ENCODE measurements around the gene SPEM2.
"Not testable (repeated sequence)": the region's sequence is repeated elsewhere in the genome, so short reads cannot be mapped to it uniquely, and the experiment has no call there.

Gene SPEM2

DNA sequence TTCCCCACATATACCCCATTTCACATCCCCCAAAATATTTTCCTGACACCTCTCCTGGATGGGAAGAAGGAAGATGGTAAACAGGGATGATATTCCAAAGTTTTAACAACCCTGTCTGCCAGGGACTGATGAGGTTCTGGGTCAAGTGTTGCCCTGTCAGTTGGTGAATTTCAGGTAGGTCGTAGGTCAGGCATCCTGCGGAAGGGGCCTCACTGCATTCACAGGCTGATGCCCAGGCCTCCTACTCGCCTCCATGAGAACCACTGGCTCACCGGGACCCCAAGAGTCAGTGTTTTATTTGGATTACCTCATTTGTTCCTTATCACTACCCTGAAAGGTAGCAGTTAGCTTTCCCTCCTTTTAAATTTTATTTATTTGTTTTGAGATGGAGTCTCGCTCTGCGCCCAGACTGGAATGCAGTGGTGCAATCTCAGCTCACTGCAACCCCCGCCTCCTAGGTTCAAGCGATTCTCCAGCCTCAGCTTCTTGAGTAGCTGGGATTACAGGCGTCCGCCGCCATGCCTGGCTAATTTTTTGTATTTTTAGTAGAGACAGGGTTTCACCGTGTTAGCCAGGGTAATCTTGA, 43.5 kb downstream of the SPEM2 start:
- Histone ChIP-seq H3K4me1 (ENCODE audit: insufficient read depth, low read length, severe bottlenecking) (peaks cover 20% of the 10 kb centered on the region), H4K20me1 (ENCODE audit: insufficient read depth, low read length) (no peaks in the 10 kb centered on the region), H3F3A (ENCODE audit: insufficient read depth, low read length) (no peaks in the 10 kb centered on the region), H3K27me3 (ENCODE audit: insufficient read depth, low read length) (no peaks in the 10 kb centered on the region), H3K9me3 (ENCODE audit: low read length) (no peaks in the 10 kb centered on the region), H3K36me3 (ENCODE audit: insufficient read depth, low read length) (peaks cover 14% of the 10 kb centered on the region), H3K79me2 (ENCODE audit: insufficient read depth, low read length) (no peaks in the 10 kb centered on the region), H3K27ac (ENCODE audit: low read depth, low read length, poor library complexity, severe bottlenecking) (peak overlapping the region; percentile 36), H3K4me2 (ENCODE audit: low read length) (no peak overlapping the region), H3K9ac (ENCODE audit: low read length) (no peak overlapping the region), H3K4me3 (ENCODE audit: low read depth, low read length, poor library complexity, severe bottlenecking) (no peak overlapping the region), H2AFZ (ENCODE audit: low read length) (no peak overlapping the region), H3K9me2 (ENCODE audit: low read depth, low read length) (no peaks in the 10 kb centered on the region)
- no peak for TF ChIP-seq EZH2 (IDR thresholded peaks at IDR 0.05; ENCODE audit: borderline replicate concordance, low read length)
- TF ChIP-seq, protein P1, sequence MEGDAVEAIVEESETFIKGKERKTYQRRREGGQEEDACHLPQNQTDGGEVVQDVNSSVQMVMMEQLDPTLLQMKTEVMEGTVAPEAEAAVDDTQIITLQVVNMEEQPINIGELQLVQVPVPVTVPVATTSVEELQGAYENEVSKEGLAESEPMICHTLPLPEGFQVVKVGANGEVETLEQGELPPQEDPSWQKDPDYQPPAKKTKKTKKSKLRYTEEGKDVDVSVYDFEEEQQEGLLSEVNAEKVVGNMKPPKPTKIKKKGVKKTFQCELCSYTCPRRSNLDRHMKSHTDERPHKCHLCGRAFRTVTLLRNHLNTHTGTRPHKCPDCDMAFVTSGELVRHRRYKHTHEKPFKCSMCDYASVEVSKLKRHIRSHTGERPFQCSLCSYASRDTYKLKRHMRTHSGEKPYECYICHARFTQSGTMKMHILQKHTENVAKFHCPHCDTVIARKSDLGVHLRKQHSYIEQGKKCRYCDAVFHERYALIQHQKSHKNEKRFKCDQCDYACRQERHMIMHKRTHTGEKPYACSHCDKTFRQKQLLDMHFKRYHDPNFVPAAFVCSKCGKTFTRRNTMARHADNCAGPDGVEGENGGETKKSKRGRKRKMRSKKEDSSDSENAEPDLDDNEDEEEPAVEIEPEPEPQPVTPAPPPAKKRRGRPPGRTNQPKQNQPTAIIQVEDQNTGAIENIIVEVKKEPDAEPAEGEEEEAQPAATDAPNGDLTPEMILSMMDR (IDR thresholded peaks at IDR 0.05; ENCODE audit: low read length) = no peak

DNA sequence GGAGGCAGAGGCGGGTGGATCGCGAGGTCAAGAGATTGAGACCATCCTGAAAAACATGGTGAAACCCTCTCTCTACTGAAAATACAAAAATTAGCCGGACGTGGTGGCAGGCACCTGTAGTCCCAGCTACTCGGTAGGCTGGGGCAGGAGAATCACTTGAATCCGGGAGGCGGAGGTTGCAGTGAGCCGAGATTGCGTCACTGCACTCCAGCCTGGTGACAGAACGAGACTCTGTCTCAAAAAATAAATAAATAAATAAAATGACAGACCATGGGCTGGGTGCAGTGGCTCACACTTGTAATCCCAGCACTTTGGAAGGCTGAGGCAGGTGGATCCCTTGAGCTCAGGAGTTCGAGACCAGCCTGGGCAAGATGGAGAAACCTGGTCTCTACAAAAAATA, 44.4 kb downstream of the SPEM2 start:
- H3K4me1 ChIP-seq (ENCODE audit: insufficient read depth, low read length, severe bottlenecking) = peaks cover 20% of the 10 kb centered on the region
- H3K4me3 ChIP-seq (ENCODE audit: low read depth, low read length, poor library complexity, severe bottlenecking); H3K9me3 ChIP-seq (ENCODE audit: low read length); H3K9me2 ChIP-seq (ENCODE audit: low read depth, low read length); H3K27ac ChIP-seq (ENCODE audit: low read depth, low read length, poor library complexity, severe bottlenecking); H4K20me1 ChIP-seq (ENCODE audit: insufficient read depth, low read length); H2AFZ ChIP-seq (ENCODE audit: low read length); H3K27me3 ChIP-seq (ENCODE audit: insufficient read depth, low read length); H3F3A ChIP-seq (ENCODE audit: insufficient read depth, low read length); H3K79me2 ChIP-seq (ENCODE audit: insufficient read depth, low read length); H3K4me2 ChIP-seq (ENCODE audit: low read length); H3K9ac ChIP-seq (ENCODE audit: low read length): not testable (repeated sequence)
- peaks cover 11% of the 10 kb centered on the region for H3K36me3 ChIP-seq (ENCODE audit: insufficient read depth, low read length)

DNA sequence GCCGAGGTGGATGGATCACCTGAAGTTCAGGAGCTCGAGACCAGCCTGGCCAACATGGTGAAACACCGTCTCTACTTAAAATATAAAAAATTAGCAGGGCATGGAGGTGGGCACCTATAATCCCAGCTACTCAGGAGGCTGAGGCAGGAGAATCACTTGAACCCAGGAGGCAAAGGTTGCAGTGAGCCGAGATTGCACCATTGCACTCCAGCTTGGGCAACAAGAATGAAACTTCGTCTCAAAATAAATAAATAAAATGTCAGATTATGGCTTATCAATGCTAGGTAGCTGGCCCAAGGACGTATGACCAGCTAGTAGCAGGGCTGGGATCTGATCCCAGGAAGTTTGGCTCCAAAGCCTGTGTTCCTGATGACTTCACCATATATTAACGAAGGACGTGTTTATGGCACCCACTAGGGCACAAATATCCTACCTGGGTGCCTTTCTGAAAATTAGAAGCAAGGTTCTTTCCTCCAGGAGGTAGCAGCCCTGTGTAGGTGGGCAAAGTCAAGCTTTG, 45.1 kb downstream of the SPEM2 start:
- H3K9me3 ChIP-seq (ENCODE audit: low read length); H3F3A ChIP-seq (ENCODE audit: insufficient read depth, low read length); H3K27ac ChIP-seq (ENCODE audit: low read depth, low read length, poor library complexity, severe bottlenecking); H3K4me2 ChIP-seq (ENCODE audit: low read length); H3K9me2 ChIP-seq (ENCODE audit: low read depth, low read length); H2AFZ ChIP-seq (ENCODE audit: low read length); H3K4me3 ChIP-seq (ENCODE audit: low read depth, low read length, poor library complexity, severe bottlenecking); H3K36me3 ChIP-seq (ENCODE audit: insufficient read depth, low read length); H4K20me1 ChIP-seq (ENCODE audit: insufficient read depth, low read length); H3K27me3 ChIP-seq (ENCODE audit: insufficient read depth, low read length); H3K9ac ChIP-seq (ENCODE audit: low read length); H3K79me2 ChIP-seq (ENCODE audit: insufficient read depth, low read length): not testable (repeated sequence)
- peaks cover 20% of the 10 kb centered on the region for H3K4me1 ChIP-seq (ENCODE audit: insufficient read depth, low read length, severe bottlenecking)

DNA sequence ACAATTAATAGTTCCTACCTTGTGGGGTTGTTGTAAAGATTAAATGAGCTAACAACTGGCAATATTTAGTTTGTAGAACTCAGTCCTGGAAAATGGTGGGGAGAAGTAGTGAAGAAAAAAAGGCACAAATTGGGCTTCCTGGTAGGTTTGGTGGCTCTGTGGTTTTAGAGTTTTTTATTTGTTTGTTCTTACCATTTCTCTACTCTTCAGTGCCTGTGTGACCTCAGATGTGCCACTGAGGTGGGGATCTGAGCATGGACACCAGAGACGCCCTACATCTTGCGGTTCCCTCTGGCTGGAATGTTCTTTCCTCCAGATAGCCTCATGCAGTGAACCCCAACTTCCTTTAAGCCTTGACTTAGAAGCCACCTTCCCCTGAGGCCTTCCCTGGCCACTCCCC, 46.3 kb downstream of the SPEM2 start:
- H2AFZ ChIP-seq (ENCODE audit: low read length) = no peak overlapping the region
- H3K9me2 ChIP-seq (ENCODE audit: low read depth, low read length) = no peaks in the 10 kb centered on the region
- no peak overlapping the region for H3K4me3 ChIP-seq (ENCODE audit: low read depth, low read length, poor library complexity, severe bottlenecking)
- no peak overlapping the region for H3K9ac ChIP-seq (ENCODE audit: low read length)
- TF ChIP-seq, protein P1 (IDR thresholded peaks at IDR 0.05; ENCODE audit: low read length) = no peak
- TF ChIP-seq EZH2 (IDR thresholded peaks at IDR 0.05; ENCODE audit: borderline replicate concordance, low read length) = no peak
- H3K4me1 ChIP-seq (ENCODE audit: insufficient read depth, low read length, severe bottlenecking) = peaks cover 27% of the 10 kb centered on the region
- H3F3A ChIP-seq (ENCODE audit: insufficient read depth, low read length) = no peaks in the 10 kb centered on the region
- no peaks in the 10 kb centered on the region for H3K27me3 ChIP-seq (ENCODE audit: insufficient read depth, low read length)
- no peak overlapping the region for H3K4me2 ChIP-seq (ENCODE audit: low read length)
- no peaks in the 10 kb centered on the region for H4K20me1 ChIP-seq (ENCODE audit: insufficient read depth, low read length)
- H3K9me3 ChIP-seq (ENCODE audit: low read length) = no peaks in the 10 kb centered on the region
- peaks cover 5% of the 10 kb centered on the region; the same call in 1 of the 2 replicates for H3K36me3 ChIP-seq (ENCODE audit: insufficient read depth, low read length)
- peaks cover 12% of the 10 kb centered on the region for H3K79me2 ChIP-seq (ENCODE audit: insufficient read depth, low read length)
- peak overlapping the region; percentile 59 for H3K27ac ChIP-seq (ENCODE audit: low read depth, low read length, poor library complexity, severe bottlenecking)

DNA sequence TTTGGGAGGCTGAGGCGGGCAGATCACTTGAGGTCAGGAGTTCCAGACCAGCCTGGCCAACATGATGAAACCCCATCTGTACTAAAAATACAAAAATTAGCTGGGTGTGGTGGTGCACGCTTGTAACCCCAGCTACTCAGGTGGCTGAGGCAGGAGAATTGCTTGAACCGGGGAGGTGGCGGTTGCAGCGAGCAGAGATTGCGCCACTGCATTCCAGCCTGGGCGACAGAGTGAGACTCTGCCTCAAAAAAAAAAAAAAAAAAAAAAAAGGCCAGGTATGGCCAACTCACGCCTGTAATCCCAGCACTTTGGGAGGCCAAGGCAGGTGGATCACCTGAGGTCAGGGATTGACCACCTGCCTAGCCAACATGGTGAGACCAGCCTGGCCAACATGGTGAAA, 49.4 kb downstream of the SPEM2 start:
- H4K20me1 ChIP-seq (ENCODE audit: insufficient read depth, low read length); H3K27me3 ChIP-seq (ENCODE audit: insufficient read depth, low read length); H2AFZ ChIP-seq (ENCODE audit: low read length); H3K9ac ChIP-seq (ENCODE audit: low read length); H3K36me3 ChIP-seq (ENCODE audit: insufficient read depth, low read length); H3F3A ChIP-seq (ENCODE audit: insufficient read depth, low read length); H3K9me3 ChIP-seq (ENCODE audit: low read length); H3K9me2 ChIP-seq (ENCODE audit: low read depth, low read length); H3K4me3 ChIP-seq (ENCODE audit: low read depth, low read length, poor library complexity, severe bottlenecking); H3K4me2 ChIP-seq (ENCODE audit: low read length); H3K27ac ChIP-seq (ENCODE audit: low read depth, low read length, poor library complexity, severe bottlenecking): not testable (repeated sequence)
- Histone ChIP-seq H3K4me1 (ENCODE audit: insufficient read depth, low read length, severe bottlenecking) (peaks cover 31% of the 10 kb centered on the region), H3K79me2 (ENCODE audit: insufficient read depth, low read length) (peaks cover 12% of the 10 kb centered on the region)

Data from OCI-LY1 (cell line).